Skin epidermis (tissue), 12 donors: ENCODE measurements around the gene C13orf46.
A peak's percentile ranks its signal among the peaks of the same experiment; 100 is the strongest.

ENCODE experiments used
- H3K27ac ChIP-seq, 21 experiments: fragments of 200-600 bp; sonication (generic) in 11 of 21; one replicate each; pipeline ENCODE4 v1.5.0; 2020; ENCODE audit warnings: mild to moderate bottlenecking in 3 of 21, inconsistent platforms in 2 of 21, moderate library complexity in 2 of 21
- H3K4me3 ChIP-seq, 7 experiments: fragments of 200-600 bp; sonication (generic) in 2 of 7; one replicate each; pipeline ENCODE4 v1.5.0; 2020; ENCODE audit warnings: inconsistent platforms in 2 of 7, mild to moderate bottlenecking in 2 of 7, moderate library complexity in 1 of 7

C13orf46 gene

GRCh38 chr13:114011226-114011625 lies 37.4 kb upstream of the C13orf46 start:
- H3K4me3 ChIP-seq = no peak overlapping the region

GRCh38 chr13:114010401-114011101 lies 36.7 kb upstream of the C13orf46 start:
- H3K4me3 ChIP-seq = no peak overlapping the region
- H3K27ac ChIP-seq = no peak overlapping the region

More at GRCh38 chr13:114011226-114011625, 37.4 kb upstream of the C13orf46 start:
- H3K27ac ChIP-seq = no peak overlapping the region

DNA sequence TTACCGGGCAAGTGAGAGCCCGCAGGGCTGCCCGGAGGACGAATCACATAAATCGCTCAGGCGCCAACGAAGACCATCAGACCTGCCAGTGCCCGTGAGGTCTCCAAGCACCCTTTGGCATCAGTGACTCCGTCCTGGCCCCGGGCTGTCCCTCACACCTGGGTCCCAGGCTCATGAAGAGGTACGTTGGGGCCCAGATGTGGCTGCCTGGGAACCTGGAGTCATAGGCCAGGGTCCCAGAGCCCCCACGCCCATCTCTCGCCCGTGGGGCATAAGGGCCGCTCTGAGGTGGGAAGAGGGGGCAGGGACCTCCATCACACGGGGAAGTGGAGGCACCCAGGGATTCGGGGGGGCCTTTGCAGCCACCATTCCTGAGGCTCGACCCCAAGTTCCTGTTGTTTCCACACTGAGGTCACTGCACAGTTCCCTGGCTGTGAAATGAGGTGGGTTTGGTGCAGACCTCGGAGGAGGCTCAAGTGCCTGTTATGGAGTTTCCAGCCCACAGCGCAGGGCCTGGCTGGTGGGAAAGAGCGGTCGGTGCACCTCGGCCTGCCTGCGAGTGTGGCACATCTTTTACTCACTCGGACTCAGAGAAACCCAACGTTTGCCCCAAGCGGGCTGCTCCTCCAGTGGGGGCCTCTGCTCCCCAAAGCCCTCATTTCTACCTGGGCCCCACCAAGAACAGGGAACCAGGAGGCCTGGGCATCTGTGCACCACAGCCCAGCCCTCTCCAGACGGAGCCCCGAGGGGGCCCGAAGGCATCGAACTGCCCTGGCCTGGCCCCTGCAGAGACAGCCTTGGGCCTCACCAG lies 35.9 kb upstream of the C13orf46 start:
- H3K27ac ChIP-seq = no peak overlapping the region
- no peak overlapping the region for H3K4me3 ChIP-seq

DNA sequence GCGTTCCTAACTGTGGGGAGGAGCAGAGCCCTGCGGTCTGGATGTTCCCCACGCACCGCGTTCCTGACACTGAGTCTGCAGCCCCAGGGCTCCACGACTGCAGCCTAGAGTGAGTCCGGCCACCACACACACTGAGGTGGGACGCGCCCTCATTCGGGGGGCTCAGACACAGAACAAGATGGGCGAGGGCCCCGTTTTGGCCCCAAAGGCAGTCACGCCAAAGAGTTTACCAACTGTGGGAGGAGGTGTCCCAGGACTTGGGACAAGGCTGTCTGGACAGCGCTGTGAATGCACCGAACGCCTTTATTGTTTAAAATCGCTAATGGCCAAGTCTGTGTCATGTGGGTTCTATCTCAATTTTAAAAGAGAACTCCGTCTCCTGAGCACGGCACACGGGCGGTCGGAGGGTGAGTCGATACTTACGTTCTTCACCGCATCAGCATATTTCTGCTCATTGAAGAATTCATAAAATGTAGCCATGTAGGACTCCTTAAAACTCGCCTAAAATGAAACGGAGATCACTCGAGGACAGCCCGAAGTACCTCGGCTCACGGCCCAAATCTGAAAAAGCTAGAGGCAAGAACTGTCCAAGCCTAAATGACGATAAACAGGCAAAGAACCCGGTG lies 35.2 kb upstream of the C13orf46 start:
- Histone ChIP-seq H3K4me3 (no peak overlapping the region), H3K27ac (no peak overlapping the region)

DNA sequence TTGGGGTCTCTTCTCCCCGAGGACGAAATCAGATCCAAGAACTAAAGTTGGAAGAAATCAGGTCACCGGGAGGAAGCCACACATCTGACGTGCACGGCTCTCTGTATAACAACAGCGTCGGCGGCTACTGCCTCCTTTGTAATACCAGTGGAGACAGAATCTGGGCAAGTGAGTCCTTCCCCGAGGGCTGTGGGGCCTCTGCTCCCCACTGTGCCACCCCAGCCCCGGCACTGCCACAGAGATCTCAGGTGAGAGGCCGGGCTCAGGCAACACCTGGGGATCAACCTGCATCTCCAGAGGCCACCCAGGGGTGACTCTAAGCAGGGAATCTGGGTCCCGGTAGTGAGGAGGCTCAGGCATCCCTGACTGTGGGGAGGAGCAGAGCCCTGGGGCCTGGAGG lies 33.7 kb upstream of the C13orf46 start:
- no peak overlapping the region for H3K4me3 ChIP-seq
- no peak overlapping the region for H3K27ac ChIP-seq

GRCh38 chr13:114005206-114005724 lies 31.4 kb upstream of the C13orf46 start:
- no peak overlapping the region for H3K27ac ChIP-seq
- H3K4me3 ChIP-seq = no peak overlapping the region

GRCh38 chr13:114004420-114005205 lies 30.7 kb upstream of the C13orf46 start:
- Histone ChIP-seq H3K27ac (no peak overlapping the region), H3K4me3 (no peak overlapping the region)

DNA sequence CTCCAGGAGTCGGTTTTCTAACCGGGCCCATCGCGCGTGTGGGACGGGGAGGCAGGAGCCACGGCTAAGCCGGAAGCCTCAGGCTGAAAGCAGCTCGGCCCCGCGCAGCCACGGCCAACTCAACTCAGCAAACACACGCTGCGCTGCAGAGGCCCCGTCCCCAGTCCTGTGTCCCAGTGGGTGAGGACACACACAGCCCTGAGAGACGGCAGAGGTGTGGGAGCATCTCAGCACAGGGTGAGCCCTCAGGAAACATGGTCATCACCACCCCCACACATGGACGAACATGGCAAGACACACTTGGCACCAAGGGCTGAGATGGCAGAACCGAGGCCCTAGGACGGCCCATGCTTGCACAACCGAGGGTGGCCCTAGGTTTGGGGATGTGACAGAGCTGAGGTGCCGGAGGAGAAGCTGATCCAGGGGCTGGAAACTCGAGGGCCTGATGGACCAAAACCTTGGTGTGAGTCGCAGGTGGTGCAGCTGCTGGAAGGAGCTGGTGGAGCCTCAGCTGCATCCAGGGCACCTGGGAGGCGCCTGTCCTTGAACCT lies 29.0 kb upstream of the C13orf46 start:
- no peak overlapping the region for H3K4me3 ChIP-seq

DNA sequence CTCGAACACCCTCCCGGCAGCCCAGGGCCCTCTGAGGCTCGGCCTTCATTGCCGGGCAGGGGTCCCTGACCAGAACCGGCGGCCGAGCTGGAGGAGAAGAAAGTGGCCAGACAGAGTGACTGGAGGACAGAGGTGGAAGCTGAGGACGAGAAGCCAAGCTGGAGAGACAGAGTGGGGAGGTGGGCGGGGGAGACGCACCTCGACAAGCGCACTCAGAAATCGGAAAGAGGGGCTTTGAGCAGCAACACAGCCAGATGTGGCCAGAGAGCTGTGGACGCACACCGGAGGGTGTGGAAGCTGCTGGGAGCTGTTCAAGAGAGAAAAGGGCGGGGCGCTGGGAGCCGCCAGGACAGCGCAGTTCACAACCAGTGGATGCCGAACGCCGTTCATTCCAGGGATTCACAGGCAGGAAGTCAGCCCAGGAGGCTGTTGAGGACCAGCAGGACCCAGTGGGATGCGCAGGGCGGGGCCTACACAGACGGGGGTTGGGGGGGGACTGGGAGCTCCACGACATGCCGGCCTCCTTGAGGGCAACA lies 28.2 kb upstream of the C13orf46 start:
- H3K4me3 ChIP-seq = no peak overlapping the region
- H3K27ac ChIP-seq = no peak overlapping the region

More for the DNA sequence above, 29.0 kb upstream of the C13orf46 start:
- H3K27ac ChIP-seq = no peak overlapping the region

- Histone ChIP-seq H3K27ac (no peak overlapping the region), H3K4me3 (no peak overlapping the region)
These were observed 27.6 kb upstream of the C13orf46 start for GRCh38 chr13:114001331-114002008.

GRCh38 chr13:114000151-114001040 lies 26.5 kb upstream of the C13orf46 start:
- no peak overlapping the region for H3K27ac ChIP-seq
- H3K4me3 ChIP-seq = no peak overlapping the region

GRCh38 chr13:113999618-113999910 lies 25.7 kb upstream of the C13orf46 start:
- Histone ChIP-seq H3K27ac (peak overlapping the region in 3 of 21 experiments; percentile 17 to 50 (median 30)), H3K4me3 (no peak overlapping the region)

GRCh38 chr13:113998781-113999617 lies 25.1 kb upstream of the C13orf46 start:
- peak overlapping the region in 10 of 21 experiments; percentile 7 to 53 (median 38) for H3K27ac ChIP-seq

GRCh38 chr13:113997845-113998751 lies 24.2 kb upstream of the C13orf46 start:
- Histone ChIP-seq H3K27ac (peak overlapping the region in 10 of 21 experiments; percentile 7 to 60 (median 44)), H3K4me3 (no peak overlapping the region)

More at GRCh38 chr13:113998781-113999617, 25.1 kb upstream of the C13orf46 start:
- H3K4me3 ChIP-seq = no peak overlapping the region

GRCh38 chr13:113996912-113997745 lies 23.3 kb upstream of the C13orf46 start:
- peak overlapping the region in 7 of 21 experiments; percentile 3 to 60 (median 39) for H3K27ac ChIP-seq
- no peak overlapping the region for H3K4me3 ChIP-seq
